A673 (cell line): ENCODE data around the gene SMIM36. TPM values are rescaled to one million over a fixed set of nuclear protein-coding genes. Genes with fewer than 3 reads are reported as not detected.

ENCODE experiments used
- BruUV-seq: library from RNA; stranded (reverse); fragments of 400-500 nt; replicated peaks from 2 replicates; lab custom pipeline; 2021; lab: Mats Ljungman, UMichigan
- CTCF ChIA-PET: fragments of 300-600 bp; sonication (Branson Sonifier 250); formaldehyde crosslinking; loops from one replicate; lab custom pipeline; 2022; ENCODE audit warnings: antibody characterized with exemption; lab: Charles Lee
- POLR2A ChIA-PET: fragments of 300-600 bp; sonication (Branson Sonifier 250); formaldehyde crosslinking; loops from one replicate; lab custom pipeline; 2022; ENCODE audit warnings: antibody characterized with exemption; ENCODE audit not compliant: low non-redundant PET; lab: Charles Lee
- DNase-seq: peaks from one replicate; pipeline ENCODE4 v3.0.0-alpha.2; 2015; ENCODE audit warnings: low spot score
- H3K27ac ChIP-seq: fragments of 200-600 bp; sonication (generic); 2 replicates; pipeline ENCODE4 v1.5.1; 2016; ENCODE audit warnings: mixed run types, low read depth, mild to moderate bottlenecking, mixed read lengths, antibody characterized with exemption, low read length; ENCODE audit not compliant: poor library complexity, severe bottlenecking
- H3K27me3 ChIP-seq: fragments of 200-600 bp; sonication (generic); replicated peaks from 2 replicates; pipeline ENCODE4 v1.6.1; 2017; ENCODE audit warnings: mixed run types, low read depth, mild to moderate bottlenecking, mixed read lengths, antibody characterized with exemption, low read length; ENCODE audit not compliant: insufficient read depth, poor library complexity
- H3K36me3 ChIP-seq: fragments of 200-600 bp; sonication (generic); 2 replicates; pipeline ENCODE4 v1.6.1; 2016; ENCODE audit warnings: mixed run types, mild to moderate bottlenecking, mixed read lengths, antibody characterized with exemption, low read length; ENCODE audit not compliant: insufficient read depth, poor library complexity, severe bottlenecking
- H3K4me1 ChIP-seq: fragments of 200-600 bp; sonication (generic); 2 replicates; pipeline ENCODE4 v1.6.1; 2017; ENCODE audit warnings: mixed run types, mild to moderate bottlenecking, mixed read lengths, antibody characterized with exemption, low read length; ENCODE audit not compliant: insufficient read depth, poor library complexity, severe bottlenecking
- H3K4me3 ChIP-seq: fragments of 200-600 bp; sonication (generic); 2 replicates; pipeline ENCODE4 v1.5.1; 2016; ENCODE audit warnings: low read depth, mixed run types, mild to moderate bottlenecking, mixed read lengths, low read length; ENCODE audit not compliant: poor library complexity, severe bottlenecking
- H3K9me3 ChIP-seq: fragments of 200-600 bp; sonication (generic); 2 replicates; pipeline ENCODE4 v1.6.1; 2016; ENCODE audit warnings: mixed run types, low read depth, mild to moderate bottlenecking, mixed read lengths, antibody characterized with exemption, low read length; ENCODE audit not compliant: poor library complexity, severe bottlenecking
- EZH2 ChIP-seq: fragments of 200-600 bp; sonication (generic); IDR thresholded peaks from 2 replicates; pipeline ENCODE4 v1.6.1; 2017; ENCODE audit warnings: borderline replicate concordance, low read depth, mild to moderate bottlenecking, mixed read lengths, antibody characterized with exemption, low read length; ENCODE audit not compliant: poor library complexity, severe bottlenecking
- intact Hi-C: fragments of 100-400 bp; cut with micrococcal nuclease; formaldehyde crosslinking; loops from one replicate; pipeline ENCODE4 v1.10.0; 2022; ENCODE audit not compliant: unreplicated experiment
- total RNA-seq: library from RNA; stranded (reverse); gene quantifications from 2 replicates; pipeline ENCODE4 v1.2.3, GENCODE V29; 2021
- TF ChIP-seq, protein P1 (sequence below): fragments of 300-800, 200-600 bp; sonication (generic); conservative IDR thresholded peaks from 2 replicates; pipeline ENCODE4 v1.5.1; 2017; ENCODE audit warnings: low read depth, mild to moderate bottlenecking, antibody characterized with exemption, low read length, moderate library complexity, mixed read lengths

Gene SMIM36
- total RNA-seq, 1 experiment from 2014 or later = not detected

DNA sequence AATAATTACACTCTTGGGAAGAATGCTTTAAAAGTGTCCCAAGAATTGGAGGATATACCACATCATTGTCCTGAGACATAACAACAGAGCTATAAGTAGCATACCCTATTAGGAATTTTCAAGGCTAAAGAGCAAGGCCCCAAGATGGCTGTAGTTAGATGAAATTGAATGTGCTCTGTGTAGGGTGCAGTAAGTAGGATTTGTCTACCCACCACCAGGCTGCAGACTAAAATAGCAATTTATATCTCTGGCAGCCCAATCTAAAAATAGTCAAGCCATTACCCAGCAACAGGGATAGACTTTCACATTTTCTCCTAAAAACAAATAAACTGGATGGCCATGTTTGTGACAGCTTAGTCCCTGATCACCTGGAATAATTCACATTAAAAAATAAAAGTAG is 95.3 kb downstream of the SMIM36 start:
- TF ChIP-seq EZH2 = no peak
- TF ChIP-seq, protein P1, sequence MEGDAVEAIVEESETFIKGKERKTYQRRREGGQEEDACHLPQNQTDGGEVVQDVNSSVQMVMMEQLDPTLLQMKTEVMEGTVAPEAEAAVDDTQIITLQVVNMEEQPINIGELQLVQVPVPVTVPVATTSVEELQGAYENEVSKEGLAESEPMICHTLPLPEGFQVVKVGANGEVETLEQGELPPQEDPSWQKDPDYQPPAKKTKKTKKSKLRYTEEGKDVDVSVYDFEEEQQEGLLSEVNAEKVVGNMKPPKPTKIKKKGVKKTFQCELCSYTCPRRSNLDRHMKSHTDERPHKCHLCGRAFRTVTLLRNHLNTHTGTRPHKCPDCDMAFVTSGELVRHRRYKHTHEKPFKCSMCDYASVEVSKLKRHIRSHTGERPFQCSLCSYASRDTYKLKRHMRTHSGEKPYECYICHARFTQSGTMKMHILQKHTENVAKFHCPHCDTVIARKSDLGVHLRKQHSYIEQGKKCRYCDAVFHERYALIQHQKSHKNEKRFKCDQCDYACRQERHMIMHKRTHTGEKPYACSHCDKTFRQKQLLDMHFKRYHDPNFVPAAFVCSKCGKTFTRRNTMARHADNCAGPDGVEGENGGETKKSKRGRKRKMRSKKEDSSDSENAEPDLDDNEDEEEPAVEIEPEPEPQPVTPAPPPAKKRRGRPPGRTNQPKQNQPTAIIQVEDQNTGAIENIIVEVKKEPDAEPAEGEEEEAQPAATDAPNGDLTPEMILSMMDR = no peak
- no TSS peak for BruUV-seq

DNA sequence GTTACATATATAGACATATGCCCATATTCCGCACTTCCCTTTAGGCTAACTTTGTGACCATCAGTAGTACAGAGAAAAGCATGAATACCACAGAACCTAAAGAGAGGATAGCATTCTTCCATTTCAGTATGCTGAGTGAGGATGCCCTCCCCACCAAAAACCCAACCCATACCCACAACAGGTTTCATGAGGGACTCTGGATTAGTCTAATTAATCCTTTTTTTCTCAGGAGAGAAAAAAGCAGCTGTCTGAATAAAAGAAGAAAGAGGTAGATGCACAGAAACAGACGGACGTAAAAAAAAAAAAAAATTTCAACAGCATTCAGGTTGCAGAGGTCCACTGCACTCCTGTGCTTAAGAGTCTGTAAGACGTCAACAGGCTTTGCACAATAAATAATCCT is 96.3 kb downstream of the SMIM36 start:
- H3K9me3 ChIP-seq = no peaks in the 10 kb centered on the region
- CTCF ChIA-PET = no interaction called here

More for the DNA sequence above, 95.3 kb downstream of the SMIM36 start:
- H3K4me1 ChIP-seq = peaks cover 8% of the 10 kb centered on the region
- CTCF ChIA-PET = no interaction called here
- intact Hi-C loops = no loop called here
- H3K27me3 ChIP-seq = no peaks in the 10 kb centered on the region
- H3K4me3 ChIP-seq = no peak overlapping the region
- no peaks in the 10 kb centered on the region for H3K9me3 ChIP-seq
- no peak for DNase-seq
- H3K27ac ChIP-seq = no peak overlapping the region
- H3K36me3 ChIP-seq = peaks cover 17% of the 10 kb centered on the region
- POLR2A ChIA-PET = no interaction called here

DNA sequence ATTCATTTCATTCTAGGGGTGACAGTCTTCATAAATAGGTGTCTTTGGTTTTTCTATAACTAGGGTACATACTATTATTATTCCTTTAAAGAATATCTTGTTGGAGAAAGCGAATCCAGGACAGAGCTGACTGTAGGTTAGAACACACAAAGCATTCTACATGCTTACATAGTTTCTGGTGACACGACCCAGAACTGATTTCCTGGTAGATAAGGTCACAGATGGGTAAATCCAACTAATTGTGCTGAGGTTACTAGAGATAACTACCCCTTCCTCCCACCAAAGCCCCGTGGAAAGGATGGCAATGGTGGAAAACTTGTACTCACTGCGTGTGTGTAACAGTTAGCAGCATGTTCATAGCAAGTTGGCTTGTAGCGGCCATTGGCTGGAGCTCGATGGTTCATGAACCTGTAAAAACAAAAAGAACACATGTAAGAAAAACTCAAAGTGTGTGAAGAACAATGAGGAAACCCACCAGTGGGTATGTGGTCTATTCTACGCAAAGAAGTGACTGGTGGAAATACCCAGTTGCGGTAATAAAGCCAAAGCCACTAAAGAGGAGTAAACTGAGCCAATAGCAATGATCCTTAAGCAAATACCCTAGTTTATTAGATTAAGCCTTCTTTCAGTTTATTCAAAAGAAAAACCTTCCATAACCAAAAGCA is 97.3 kb downstream of the SMIM36 start:
- POLR2A ChIA-PET = no interaction called here
- Histone ChIP-seq H3K4me1 (no peaks in the 10 kb centered on the region), H3K4me3 (no peak overlapping the region), H3K36me3 (peaks cover 38% of the 10 kb centered on the region), H3K27ac (no peak overlapping the region), H3K27me3 (no peaks in the 10 kb centered on the region), H3K9me3 (no peaks in the 10 kb centered on the region)
- intact Hi-C loops = no loop called here
- CTCF ChIA-PET = no interaction called here
- DNase-seq = no peak
- no peak for TF ChIP-seq EZH2
- TF ChIP-seq, protein P1 = no peak
- no TSS peak for BruUV-seq

More for the DNA sequence above, 96.3 kb downstream of the SMIM36 start:
- no peak overlapping the region for H3K4me3 ChIP-seq
- intact Hi-C loops = no loop called here
- no peak for DNase-seq
- H3K27me3 ChIP-seq = no peaks in the 10 kb centered on the region
- BruUV-seq = no TSS peak
- peaks cover 28% of the 10 kb centered on the region for H3K36me3 ChIP-seq
- TF ChIP-seq, protein P1 = no peak
- TF ChIP-seq EZH2 = no peak
- no peak overlapping the region for H3K27ac ChIP-seq
- peaks cover 1% of the 10 kb centered on the region for H3K4me1 ChIP-seq
- POLR2A ChIA-PET = no interaction called here
